WTC11 (cell line): Measurements from ENCODE around the gene NRXN2.

Experiments
- ATF3 ChIP-seq: sonication (generic); formaldehyde crosslinking; conservative IDR thresholded peaks from 2 replicates; pipeline ENCODE4 v1.8.1; 2022; ENCODE audit warnings: mild to moderate bottlenecking, missing genetic modification reagents
- CTCF ChIP-seq: fragments of 200-600 bp; IDR thresholded peaks from 2 replicates; pipeline ENCODE4 v1.8.0; 2022; ENCODE audit warnings: antibody characterized with exemption
- ELF4 ChIP-seq: sonication (generic); formaldehyde crosslinking; IDR thresholded peaks from 2 replicates; pipeline ENCODE4 v1.8.1; 2022; ENCODE audit warnings: low read depth, mild to moderate bottlenecking, moderate library complexity, missing genetic modification reagents
- FOXP1 ChIP-seq: sonication (generic); formaldehyde crosslinking; IDR thresholded peaks from 2 replicates; pipeline ENCODE4 v1.8.0; 2022; ENCODE audit warnings: missing genetic modification reagents, mild to moderate bottlenecking, moderate library complexity, borderline replicate concordance
- FOXP4 ChIP-seq: sonication (generic); formaldehyde crosslinking; IDR thresholded peaks from 2 replicates; pipeline ENCODE4 v1.8.0; 2022; ENCODE audit warnings: mild to moderate bottlenecking, missing genetic modification reagents
- JUN ChIP-seq: sonication (generic); formaldehyde crosslinking; IDR thresholded peaks from 2 replicates; pipeline ENCODE4 v1.8.0; 2023; ENCODE audit warnings: mild to moderate bottlenecking, missing genetic modification reagents
- MYBL2 ChIP-seq: sonication (generic); formaldehyde crosslinking; IDR thresholded peaks from 2 replicates; pipeline ENCODE4 v1.8.1; 2023; ENCODE audit warnings: mild to moderate bottlenecking, moderate library complexity, missing genetic modification reagents
- PRDM15 ChIP-seq: sonication (generic); formaldehyde crosslinking; IDR thresholded peaks from 2 replicates; pipeline ENCODE4 v1.8.0; 2022; ENCODE audit warnings: missing genetic modification reagents
- TP53 ChIP-seq: sonication (generic); formaldehyde crosslinking; IDR thresholded peaks from 2 replicates; pipeline ENCODE4 v1.8.1; 2023; ENCODE audit warnings: mild to moderate bottlenecking, missing genetic modification reagents
- USF2 ChIP-seq: sonication (generic); formaldehyde crosslinking; IDR thresholded peaks from 2 replicates; pipeline ENCODE4 v1.8.1; 2023; ENCODE audit warnings: mild to moderate bottlenecking, missing genetic modification reagents, moderate library complexity
- ZNF219 ChIP-seq: sonication (generic); formaldehyde crosslinking; IDR thresholded peaks from 2 replicates; pipeline ENCODE4 v1.8.0; 2023; ENCODE audit warnings: missing genetic modification reagents, mild to moderate bottlenecking, borderline replicate concordance

GRCh38 chr11:64674774-64675173 is 48.2 kb downstream of the NRXN2 start:
- TF ChIP-seq CTCF: no peak
- TF ChIP-seq JUN (CRISPR knock-in tag): no peak
- TF ChIP-seq FOXP1: no peak
- no peak for TF ChIP-seq FOXP4 (CRISPR knock-in tag)
- TF ChIP-seq ATF3 (CRISPR knock-in tag): no peak
- no peak for TF ChIP-seq ZNF219 (CRISPR knock-in tag)
- no peak for TF ChIP-seq ELF4 (CRISPR knock-in tag)
- no peak for TF ChIP-seq PRDM15 (CRISPR knock-in tag)
- no peak for TF ChIP-seq TP53 (CRISPR knock-in tag)
- no peak for TF ChIP-seq USF2
- TF ChIP-seq MYBL2: no peak
